Endothelial cell of umbilical vein (primary cell): Measurements from ENCODE around the gene CMTM7. TPM values are rescaled to one million over a fixed set of nuclear protein-coding genes. Genes with fewer than 3 reads are reported as not detected.
A peak's percentile ranks its signal among the peaks of the same experiment; 100 is the strongest.

Experiments used
- BruUV-seq: library from RNA; stranded (reverse); fragments of 400-500 nt; replicated peaks from 2 replicates; lab custom pipeline; 2021; lab: Mats Ljungman, UMichigan
- CTCF ChIA-PET: fragments of 300-600, 350-600 bp; sonication (Branson Sonifier 250); formaldehyde crosslinking; loops from one replicate; lab custom pipeline; 2021; ENCODE audit warnings: antibody characterized with exemption, inconsistent platforms; lab: Charles Lee
- POLR2A ChIA-PET: fragments of 300-600, 350-600 bp; sonication (Branson Sonifier 250); formaldehyde crosslinking; loops from one replicate; lab custom pipeline; 2021; ENCODE audit warnings: antibody characterized with exemption, inconsistent platforms; lab: Charles Lee
- DNase-seq: peaks from one replicate; pipeline ENCODE4 v3.0.0-alpha.2; 2011; ENCODE audit warnings: low read depth, low spot score
- FAIRE-seq: peaks from 2 replicates; lab custom pipeline; 2011; peaks lifted over from hg19 to GRCh38; lab: Jason Lieb, UNC
- H2AFZ ChIP-seq: 2 replicates; pipeline ENCODE4 v1.6.0; 2012; ENCODE audit warnings: low read depth, low read length, control low read depth, inconsistent platforms
- H3K27ac ChIP-seq: 2 replicates; pipeline ENCODE4 v1.5.1; 2011; ENCODE audit warnings: low read depth, mild to moderate bottlenecking, control low read depth, low read length, moderate library complexity; ENCODE audit not compliant: insufficient read depth
- H3K27me3 ChIP-seq, 2 experiments: 2 replicates each; pipeline versions ENCODE4 v1.6.0 to v1.6.1; 2011; ENCODE audit warnings: low read length in 2 of 2, mixed read lengths in 1 of 2; ENCODE audit not compliant: control insufficient read depth in 2 of 2, insufficient read depth in 2 of 2
- H3K36me3 ChIP-seq, 2 experiments: 2 replicates in 1 of 2; 3 replicates in 1 of 2; pipeline ENCODE4 v1.5.1; 2011; ENCODE audit warnings: low read length in 2 of 2, mild to moderate bottlenecking in 1 of 2, moderate library complexity in 1 of 2; ENCODE audit not compliant: control insufficient read depth in 2 of 2, insufficient read depth in 2 of 2; ENCODE audit errors: extremely low read depth in 1 of 2
- H3K4me1 ChIP-seq: 3 replicates; pipeline ENCODE4 v1.5.1; 2011; ENCODE audit warnings: mild to moderate bottlenecking, low read length; ENCODE audit not compliant: control insufficient read depth, insufficient read depth; ENCODE audit errors: extremely low read depth
- H3K4me2 ChIP-seq: 2 replicates; pipeline ENCODE4 v1.6.1; 2011; ENCODE audit warnings: low read length, control low read depth, mixed read lengths; ENCODE audit not compliant: insufficient read depth
- H3K4me3 ChIP-seq, 3 experiments: fragments of 200-600 bp in 1 of 3; sonication (generic), shearing (Covaris generic) in 1 of 3; replicated peaks in 1 of 3; 2 replicates each; pipeline ENCODE4 v1.5.1; 2011 to 2016; ENCODE audit warnings: control low read depth in 3 of 3, low read length in 3 of 3, mild to moderate bottlenecking in 2 of 3, inconsistent platforms in 1 of 3, low read depth in 1 of 3, moderate library complexity in 1 of 3; ENCODE audit not compliant: insufficient read depth in 1 of 3
- H3K79me2 ChIP-seq: 2 replicates; pipeline ENCODE4 v1.6.0; 2012; ENCODE audit warnings: low read length, inconsistent platforms; ENCODE audit not compliant: control insufficient read depth, insufficient read depth
- H3K9ac ChIP-seq: replicated peaks from 2 replicates; pipeline ENCODE3; 2011; ENCODE audit warnings: low read length, control low read depth; ENCODE audit not compliant: insufficient read depth; ENCODE audit errors: extremely low read depth
- H3K9me1 ChIP-seq: replicated peaks from 3 replicates; pipeline ENCODE4 v1.6.0; 2011; ENCODE audit warnings: mild to moderate bottlenecking, low read length; ENCODE audit not compliant: control insufficient read depth, insufficient read depth; ENCODE audit errors: extremely low read depth
- H3K9me3 ChIP-seq: replicated peaks from 2 replicates; pipeline ENCODE4 v1.5.1; 2012; ENCODE audit warnings: low read length, inconsistent platforms; ENCODE audit not compliant: control insufficient read depth, insufficient read depth
- H4K20me1 ChIP-seq: replicated peaks from 2 replicates; pipeline ENCODE3; 2011; ENCODE audit warnings: mild to moderate bottlenecking, low read length; ENCODE audit not compliant: control insufficient read depth, insufficient read depth; ENCODE audit errors: extremely low read depth
- EZH2 ChIP-seq: IDR thresholded peaks from 2 replicates; pipeline ENCODE4 v1.6.1; 2012; ENCODE audit warnings: borderline replicate concordance, low read depth, mild to moderate bottlenecking, moderate library complexity, low read length, inconsistent platforms; ENCODE audit not compliant: severe bottlenecking
- FOS ChIP-seq: IDR thresholded peaks from 2 replicates; pipeline ENCODE4 v1.6.1; 2011; ENCODE audit warnings: mild to moderate bottlenecking, low read length, moderate library complexity, borderline replicate concordance; ENCODE audit not compliant: insufficient read depth
- GATA2 ChIP-seq: IDR thresholded peaks from 2 replicates; pipeline ENCODE4 v1.7.0; 2011; ENCODE audit warnings: low read depth, mild to moderate bottlenecking, moderate library complexity, mixed read lengths, low read length; ENCODE audit not compliant: insufficient read length, insufficient read depth
- JUN ChIP-seq: IDR thresholded peaks from 2 replicates; pipeline ENCODE4 v1.6.1; 2011; ENCODE audit warnings: borderline replicate concordance, low read depth; ENCODE audit not compliant: insufficient read length, insufficient read depth
- MYC ChIP-seq: IDR thresholded peaks from one replicate; pipeline ENCODE4 v1.6.1; 2011; ENCODE audit warnings: mild to moderate bottlenecking, low read depth, low read length
- POLR2A ChIP-seq: IDR thresholded peaks from 2 replicates; pipeline ENCODE4 v1.6.1; 2012; ENCODE audit warnings: low read depth, mild to moderate bottlenecking, control low read depth, low read length
- POLR2AphosphoS5 ChIP-seq: IDR thresholded peaks from 2 replicates; pipeline ENCODE4 v1.6.1; 2012; ENCODE audit warnings: low read depth, mild to moderate bottlenecking, control low read depth, low read length, moderate library complexity; ENCODE audit not compliant: insufficient read depth
- dilution Hi-C: fragments of 300-500 bp; cut with MboI; formaldehyde crosslinking; loops from one replicate; pipeline ENCODE4 v1.15.0; 2019; ENCODE audit warnings: low sequenced_read_pairs; ENCODE audit not compliant: extremely low pct_ligation_motif_present
- intact Hi-C: fragments of 100-400 bp; cut with micrococcal nuclease; formaldehyde crosslinking; loops from one replicate; pipeline ENCODE4 v1.10.0; 2022
- polyA plus RNA-seq, 4 experiments: library from polyadenylated mRNA; depleted of rRNA in 3 of 4; stranded (reverse) in 3 of 4; unstranded in 1 of 4; fragments of >200 nt; gene quantifications; 2 replicates each; pipeline versions ENCODE4 v1.2.1 to v1.2.3, GENCODE V29; 2011 to 2012; ENCODE audit warnings: missing spikeins in 1 of 4
- total RNA-seq: library from RNA; stranded (reverse); gene quantifications from 2 replicates; pipeline ENCODE4 v1.2.3, GENCODE V29; 2021
- TF ChIP-seq, protein P1 (sequence below), 2 donors: IDR thresholded peaks; 1 replicate in 1 of 2; 2 replicates in 1 of 2; pipeline ENCODE4 v1.5.1; 2011; ENCODE audit warnings: low read length in 2 of 2, mild to moderate bottlenecking in 2 of 2, moderate library complexity in 2 of 2, control low read depth in 1 of 2, inconsistent platforms in 1 of 2, low read depth in 1 of 2; ENCODE audit not compliant: insufficient read depth in 1 of 2; ENCODE audit errors: extremely low read depth in 1 of 2
- TF ChIP-seq, protein P2 (sequence below): IDR thresholded peaks from 2 replicates; pipeline ENCODE4 v1.6.1; 2011; ENCODE audit not compliant: insufficient read depth, insufficient read length

The CMTM7 gene
- total and polyA plus RNA-seq, 2 donors (not counting 3 experiments of a cell fraction or from before 2014, with no cell fraction given), result 44.7 to 88.5 TPM

- peak; percentile 73 for DNase-seq
- no peaks in the 10 kb centered on the region for H3K9me3 ChIP-seq
- H3K36me3 ChIP-seq, result no peaks in the 10 kb centered on the region
- FAIRE-seq, result no peak
- no peaks in the 10 kb centered on the region for H3K9me1 ChIP-seq
- no peak overlapping the region for H3K27ac ChIP-seq
- ChIA-PET CTCF (interaction anchor here (0.9 to 5.4 kb wide), 7 partner anchors 15 to 70 kb away, joined by 3 to 41 read pairs (median 7); no protein-coding TSS in a partner anchor), POLR2A (no interaction called here)
- TF ChIP-seq, protein P1, sequence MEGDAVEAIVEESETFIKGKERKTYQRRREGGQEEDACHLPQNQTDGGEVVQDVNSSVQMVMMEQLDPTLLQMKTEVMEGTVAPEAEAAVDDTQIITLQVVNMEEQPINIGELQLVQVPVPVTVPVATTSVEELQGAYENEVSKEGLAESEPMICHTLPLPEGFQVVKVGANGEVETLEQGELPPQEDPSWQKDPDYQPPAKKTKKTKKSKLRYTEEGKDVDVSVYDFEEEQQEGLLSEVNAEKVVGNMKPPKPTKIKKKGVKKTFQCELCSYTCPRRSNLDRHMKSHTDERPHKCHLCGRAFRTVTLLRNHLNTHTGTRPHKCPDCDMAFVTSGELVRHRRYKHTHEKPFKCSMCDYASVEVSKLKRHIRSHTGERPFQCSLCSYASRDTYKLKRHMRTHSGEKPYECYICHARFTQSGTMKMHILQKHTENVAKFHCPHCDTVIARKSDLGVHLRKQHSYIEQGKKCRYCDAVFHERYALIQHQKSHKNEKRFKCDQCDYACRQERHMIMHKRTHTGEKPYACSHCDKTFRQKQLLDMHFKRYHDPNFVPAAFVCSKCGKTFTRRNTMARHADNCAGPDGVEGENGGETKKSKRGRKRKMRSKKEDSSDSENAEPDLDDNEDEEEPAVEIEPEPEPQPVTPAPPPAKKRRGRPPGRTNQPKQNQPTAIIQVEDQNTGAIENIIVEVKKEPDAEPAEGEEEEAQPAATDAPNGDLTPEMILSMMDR (IDR thresholded peaks at IDR 0.05; ENCODE audit: extremely low read depth in 1 of 2, insufficient read depth in 1 of 2, low read depth in 1 of 2, low read length in 2 of 2), result peak; percentile 45 to 51
- TF ChIP-seq, protein P2, sequence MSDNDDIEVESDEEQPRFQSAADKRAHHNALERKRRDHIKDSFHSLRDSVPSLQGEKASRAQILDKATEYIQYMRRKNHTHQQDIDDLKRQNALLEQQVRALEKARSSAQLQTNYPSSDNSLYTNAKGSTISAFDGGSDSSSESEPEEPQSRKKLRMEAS, result no peak
- BruUV-seq, result no TSS peak
- H3K4me3 ChIP-seq, result no peak overlapping the region
- intact Hi-C loops (loop anchor here (1.0 kb wide), 4 partner anchors 8 to 221 kb away; partner anchors contain the start of gene CMTM7), dilution Hi-C loops (no loop called here)
- no peaks in the 10 kb centered on the region for H4K20me1 ChIP-seq
- H3K27me3 ChIP-seq, result no peaks in the 10 kb centered on the region
- H3K79me2 ChIP-seq, result peaks cover 68% of the 10 kb centered on the region
- no peak overlapping the region for H3K4me2 ChIP-seq
- H3K9ac ChIP-seq, result no peak overlapping the region
- H3K4me1 ChIP-seq, result peaks cover 34% of the 10 kb centered on the region
- no peak overlapping the region for H2AFZ ChIP-seq
These were observed 7.5 kb downstream of the CMTM7 start for GRCh38 chr3:32399030-32399620.

DNA sequence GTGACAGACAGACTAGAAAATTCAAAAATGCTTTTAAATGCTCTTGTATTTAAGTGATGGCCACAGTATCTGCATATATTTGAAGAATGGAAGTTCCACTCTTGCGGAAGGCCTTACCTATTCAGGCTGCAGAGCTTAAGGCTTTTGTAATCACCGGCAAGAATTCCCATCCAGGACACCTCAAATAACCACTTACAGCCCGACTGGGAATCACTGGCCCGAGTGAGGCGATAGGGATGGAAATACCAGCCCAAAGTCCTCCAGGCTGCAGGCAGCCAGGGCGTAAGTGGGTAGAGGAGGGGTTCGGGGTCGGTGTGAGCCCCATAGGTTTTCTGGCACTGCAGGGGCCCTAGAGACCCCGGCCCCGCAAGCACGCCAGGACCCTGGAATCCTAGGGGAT, 9.5 kb downstream of the CMTM7 start:
- CTCF ChIA-PET, result interaction anchor here (0.8 to 4.1 kb wide), 5 partner anchors 10 to 105 kb away, joined by 3 to 41 read pairs (median 7); partner anchors contain the start of gene CMTM7

More for the DNA sequence above, 9.5 kb downstream of the CMTM7 start:
- Histone ChIP-seq H3K36me3 (peaks cover 0 to 4% of the 10 kb centered on the region in 2 experiments), H3K79me2 (peaks cover 66% of the 10 kb centered on the region), H3K4me2 (peak overlapping the region; percentile 70), H3K27me3 (no peaks in the 10 kb centered on the region), H4K20me1 (no peaks in the 10 kb centered on the region), H3K9me3 (no peaks in the 10 kb centered on the region), H3K4me3 (peak overlapping the region in 1 of 3 experiments; percentile 47), H3K27ac (peak overlapping the region; percentile 89), H3K9me1 (no peaks in the 10 kb centered on the region), H2AFZ (peak overlapping the region; percentile 22), H3K9ac (peak overlapping the region; percentile 59), H3K4me1 (peaks cover 34% of the 10 kb centered on the region)
- DNase-seq (no peak), FAIRE-seq (no peak)
- intact Hi-C loops (loop anchor here (1.0 to 5.0 kb wide), 6 partner anchors 13 to 164 kb away; partner anchors contain the start of gene CMTM8), dilution Hi-C loops (no loop called here)
- POLR2A ChIA-PET, result interaction anchor here (1.2 kb wide), 1 partner anchor 13 kb away, joined by 3 read pairs; no protein-coding TSS in a partner anchor
- TF ChIP-seq POLR2AphosphoS5 (no peak), GATA2 (no peak), FOS (no peak), POLR2A (no peak), EZH2 (no peak), MYC (no peak), JUN (no peak)
- TF ChIP-seq, protein P2, result no peak
- TF ChIP-seq, protein P1 (IDR thresholded peaks at IDR 0.05; ENCODE audit: extremely low read depth in 1 of 2, insufficient read depth in 1 of 2, low read depth in 1 of 2, low read length in 2 of 2), result no peak
- BruUV-seq, result TSS peak; percentile 67
